RWPE2 (cell line): ENCODE measurements around the gene DNAH5.

Experiments used
- ATAC-seq: fragments of 200-7000 bp; cut with Tn5 transposase; 3 replicates; pipeline ENCODE4 v1.9.1; 2021; ENCODE audit warnings: low read depth
- DNase-seq: peaks from one replicate; pipeline ENCODE4 v3.0.0-alpha.2; 2020; ENCODE audit warnings: low spot score
- H3K27ac ChIP-seq: fragments of 450-650 bp; 2 replicates; pipeline ENCODE4 v1.5.1; 2017; ENCODE audit warnings: mild to moderate bottlenecking; ENCODE audit not compliant: poor library complexity, severe bottlenecking
- H3K27me3 ChIP-seq: fragments of 250-450 bp; sonication (Bioruptor Pico); 2 replicates; pipeline ENCODE4 v1.5.1; 2021; ENCODE audit warnings: mild to moderate bottlenecking, moderate library complexity; ENCODE audit not compliant: insufficient read depth, poor library complexity, severe bottlenecking
- H3K36me3 ChIP-seq: fragments of 250-450 bp; sonication (Bioruptor Pico); 2 replicates; pipeline ENCODE4 v1.5.1; 2020; ENCODE audit warnings: low read depth, mild to moderate bottlenecking, moderate library complexity
- H3K4me1 ChIP-seq: fragments of 250-450 bp; sonication (Bioruptor Pico); 2 replicates; pipeline ENCODE4 v1.5.1; 2021; ENCODE audit warnings: mild to moderate bottlenecking, moderate library complexity; ENCODE audit not compliant: insufficient read depth, poor library complexity, severe bottlenecking
- H3K4me3 ChIP-seq: fragments of 250-450 bp; sonication (Bioruptor Pico); 2 replicates; pipeline ENCODE4 v1.5.1; 2021; ENCODE audit warnings: mild to moderate bottlenecking, moderate library complexity; ENCODE audit not compliant: severe bottlenecking
- H3K9me3 ChIP-seq: fragments of 250-450 bp; sonication (Bioruptor Pico); 2 replicates; pipeline ENCODE4 v1.5.1; 2021; ENCODE audit warnings: mild to moderate bottlenecking, moderate library complexity; ENCODE audit not compliant: severe bottlenecking
- CTCF ChIP-seq: fragments of 450-650 bp; IDR thresholded peaks from one replicate; pipeline ENCODE4 v1.5.1; 2017; ENCODE audit warnings: mild to moderate bottlenecking, moderate library complexity; ENCODE audit not compliant: poor library complexity, severe bottlenecking

The DNAH5 gene

GRCh38 chr5:13674391-13674790 is 270.1 kb downstream of the DNAH5 start:
- DNase-seq (no peak), ATAC-seq (no peak)
- no peak overlapping the region for H3K27ac ChIP-seq
- no peak overlapping the region for H3K4me3 ChIP-seq
- H3K4me1 ChIP-seq, result no peaks in the 10 kb centered on the region
- no peak for TF ChIP-seq CTCF
- H3K36me3 ChIP-seq, result no peaks in the 10 kb centered on the region
- H3K9me3 ChIP-seq, result no peaks in the 10 kb centered on the region
- H3K27me3 ChIP-seq, result no peaks in the 10 kb centered on the region

- no peak for TF ChIP-seq CTCF
- H3K36me3 ChIP-seq, result no peaks in the 10 kb centered on the region
- H3K4me3 ChIP-seq, result no peak overlapping the region
- H3K9me3 ChIP-seq, result no peaks in the 10 kb centered on the region
- ATAC-seq (no peak), DNase-seq (no peak)
- H3K27me3 ChIP-seq, result no peaks in the 10 kb centered on the region
- no peaks in the 10 kb centered on the region for H3K4me1 ChIP-seq
- no peak overlapping the region for H3K27ac ChIP-seq
Measured at GRCh38 chr5:13673511-13673910, 271.0 kb downstream of the DNAH5 start.

- ATAC-seq (peak; percentile 98), DNase-seq (peak; percentile 80)
- Histone ChIP-seq H3K36me3 (no peaks in the 10 kb centered on the region), H3K27me3 (no peaks in the 10 kb centered on the region), H3K9me3 (no peaks in the 10 kb centered on the region), H3K27ac (peak overlapping the region; percentile 63), H3K4me1 (peaks cover 30% of the 10 kb centered on the region), H3K4me3 (no peak overlapping the region)
- TF ChIP-seq CTCF, result no peak
Measured at GRCh38 chr5:13664377-13664776, 280.1 kb downstream of the DNAH5 start.

- no peak for ATAC-seq
- DNase-seq, result no peak
- Histone ChIP-seq H3K9me3 (no peaks in the 10 kb centered on the region), H3K4me3 (no peak overlapping the region), H3K27me3 (no peaks in the 10 kb centered on the region), H3K27ac (peak overlapping the region; percentile 63), H3K36me3 (no peaks in the 10 kb centered on the region), H3K4me1 (peaks cover 41% of the 10 kb centered on the region)
- no peak for TF ChIP-seq CTCF
Measured at GRCh38 chr5:13662626-13663025, 281.9 kb downstream of the DNAH5 start.

GRCh38 chr5:13661272-13661671 is 283.2 kb downstream of the DNAH5 start:
- H3K36me3 ChIP-seq, result no peaks in the 10 kb centered on the region
- H3K4me1 ChIP-seq, result peaks cover 41% of the 10 kb centered on the region
- H3K27ac ChIP-seq, result no peak overlapping the region
- H3K4me3 ChIP-seq, result no peak overlapping the region
- DNase-seq (no peak), ATAC-seq (no peak)
- H3K9me3 ChIP-seq, result no peaks in the 10 kb centered on the region
- H3K27me3 ChIP-seq, result no peaks in the 10 kb centered on the region
- TF ChIP-seq CTCF, result no peak
